Measurements from ENCODE around the gene ZNF354C. TPM values are rescaled to one million over a fixed set of nuclear protein-coding genes. Genes with fewer than 3 reads are reported as not detected.
"Not testable (repeated sequence)": the region's sequence is repeated elsewhere in the genome, so short reads cannot be mapped to it uniquely, and the experiment has no call there.

Gene ZNF354C
- total and polyA plus RNA-seq, 12 donors: 1.1 to 5.5 (median 4.1) TPM

- TF ChIP-seq CTCF (IDR thresholded peaks at IDR 0.05): no peak
- intact Hi-C loops (cut with DNase I): no loop called here
- H3K27ac ChIP-seq: no peak overlapping the region
- WGBS, 2 donors: 97 to 99% methylated on average over 11 of the region's 11 CpGs
- H3K4me3 ChIP-seq: no peak overlapping the region
- DNase-seq (no peak), ATAC-seq (no peak)
- H3K4me1 ChIP-seq: no peaks in the 10 kb centered on the region
- H3K36me3 ChIP-seq: peaks cover 21 to 100% (median 78%) of the 10 kb centered on the region in 9 donors
- H3K27me3 ChIP-seq: no peaks in the 10 kb centered on the region
- peaks cover 19 to 100% (median 100%) of the 10 kb centered on the region in 11 donors for H3K9me3 ChIP-seq
Measured at GRCh38 chr5:179079165-179079987, 19.2 kb downstream of the ZNF354C start.

- Histone ChIP-seq H3K27me3 (no peaks in the 10 kb centered on the region), H3K9me3 (peaks cover 18 to 100% (median 100%) of the 10 kb centered on the region in 11 donors), H3K36me3 (peaks cover 21 to 88% (median 67%) of the 10 kb centered on the region in 9 donors), H3K27ac (no peak overlapping the region), H3K4me1 (no peaks in the 10 kb centered on the region), H3K4me3 (no peak overlapping the region)
- no peak for DNase-seq
- TF ChIP-seq CTCF (IDR thresholded peaks at IDR 0.05): no peak
- intact Hi-C loops (cut with DNase I): no loop called here
- no peak for ATAC-seq
- WGBS, 2 donors: 93 to 95% methylated on average over 4 of the region's 4 CpGs
Measured at GRCh38 chr5:179080724-179081123, 20.6 kb downstream of the ZNF354C start.

- no peak for TF ChIP-seq CTCF (IDR thresholded peaks at IDR 0.05)
- intact Hi-C loops (cut with DNase I): no loop called here
- Histone ChIP-seq H3K9me3 (peaks cover 0 to 100% (median 92%) of the 10 kb centered on the region in 11 donors), H3K27me3 (no peaks in the 10 kb centered on the region), H3K27ac (no peak overlapping the region), H3K36me3 (peaks cover 0 to 4% (median 0%) of the 10 kb centered on the region in 9 donors), H3K4me3 (no peak overlapping the region), H3K4me1 (no peaks in the 10 kb centered on the region)
- no peak for DNase-seq
- 51 to 74% methylated on average over 2 of the region's 2 CpGs for WGBS, 2 donors
- no peak for ATAC-seq
Measured at GRCh38 chr5:179089502-179089901, 29.3 kb downstream of the ZNF354C start.

GRCh38 chr5:179101282-179101681 is 41.1 kb downstream of the ZNF354C start:
- 88 to 95% methylated on average over 16 to 17 of the region's 17 CpGs for WGBS, 2 donors
- H3K27me3 ChIP-seq; H3K27ac ChIP-seq; DNase-seq; ATAC-seq; H3K4me3 ChIP-seq; intact Hi-C loops (cut with DNase I); H3K4me1 ChIP-seq: not testable (repeated sequence)
- Histone ChIP-seq H3K36me3 (peaks cover 0 to 18% (median 0%) of the 10 kb centered on the region in 9 donors), H3K9me3 (peaks cover 4 to 67% (median 43%) of the 10 kb centered on the region in 11 donors)

- intact Hi-C loops (cut with DNase I): no loop called here
- no peak overlapping the region for H3K4me3 ChIP-seq
- peaks cover 0 to 10% (median 0%) of the 10 kb centered on the region in 9 donors for H3K36me3 ChIP-seq
- no peaks in the 10 kb centered on the region for H3K4me1 ChIP-seq
- no peak for TF ChIP-seq CTCF (IDR thresholded peaks at IDR 0.05)
- ATAC-seq (no peak), DNase-seq (no peak)
- WGBS, 2 donors: 87 to 90% methylated on average over 9 of the region's 9 CpGs
- H3K27me3 ChIP-seq: no peaks in the 10 kb centered on the region
- H3K27ac ChIP-seq: no peak overlapping the region
- H3K9me3 ChIP-seq: peaks cover 0 to 89% (median 48%) of the 10 kb centered on the region in 11 donors
Measured at GRCh38 chr5:179110528-179110927, 50.4 kb downstream of the ZNF354C start.
